Measurements from ENCODE around the gene ANKS1B. TPM values are rescaled to one million over a fixed set of nuclear protein-coding genes. Genes with fewer than 3 reads are reported as not detected.
"Not testable (repeated sequence)": the region's sequence is repeated elsewhere in the genome, so short reads cannot be mapped to it uniquely, and the experiment has no call there.

ANKS1B gene
- polyA plus RNA-seq, 6 donors from 2014 or later, result not detected

DNA sequence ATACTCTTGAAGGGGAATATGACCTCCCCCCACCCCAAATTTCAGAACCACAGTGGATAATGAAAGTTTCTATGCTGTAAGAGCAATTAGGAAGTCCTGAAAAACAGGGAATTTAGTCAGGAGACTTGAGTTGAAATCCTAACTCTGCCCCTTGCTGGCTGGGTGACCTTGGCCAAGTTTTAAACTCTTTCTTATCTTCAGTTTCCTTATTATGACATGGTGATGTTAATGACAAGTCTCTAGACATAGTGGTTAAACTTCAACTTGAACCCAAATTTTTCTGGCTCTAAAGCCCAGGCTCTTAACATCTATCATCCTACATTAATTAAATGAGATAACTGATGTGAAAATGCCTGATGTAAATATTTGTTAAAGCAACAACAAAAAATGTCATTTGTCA, 1013.8 kb downstream of the ANKS1B start:
- Mint-ChIP-seq H3K9me3 (peaks cover 0 to 5% (median 2%) of the 10 kb centered on the region in 7 donors), H3K27me3 (peaks cover 0 to 14% (median 5%) of the 10 kb centered on the region in 3 donors), H3K4me1 (no peaks in the 10 kb centered on the region), H3K4me3 (no peak overlapping the region), H3K27ac (no peak overlapping the region), H3K36me3 (no peaks in the 10 kb centered on the region)
- ATAC-seq (ENCODE audit: low read depth in 2 of 2) (no peak), DNase-seq (no peak)

GRCh38 chr12:98970210-98970609, 1014.5 kb downstream of the ANKS1B start:
- Mint-ChIP-seq H3K36me3 (no peaks in the 10 kb centered on the region), H3K27me3 (peaks cover 0 to 14% (median 5%) of the 10 kb centered on the region in 3 donors), H3K27ac (no peak overlapping the region), H3K9me3 (peaks cover 0 to 5% (median 2%) of the 10 kb centered on the region in 7 donors), H3K4me3 (no peak overlapping the region), H3K4me1 (no peaks in the 10 kb centered on the region)
- no peak for ATAC-seq (ENCODE audit: low read depth in 2 of 2)
- no peak for DNase-seq

GRCh38 chr12:98968896-98969295, 1015.8 kb downstream of the ANKS1B start:
- H3K36me3 Mint-ChIP-seq, result no peaks in the 10 kb centered on the region
- no peak overlapping the region for H3K27ac Mint-ChIP-seq
- H3K27me3 Mint-ChIP-seq, result peaks cover 0 to 14% (median 5%) of the 10 kb centered on the region in 3 donors
- ATAC-seq (ENCODE audit: low read depth in 2 of 2), result no peak
- no peak overlapping the region for H3K4me3 Mint-ChIP-seq
- H3K9me3 Mint-ChIP-seq, result peaks cover 0 to 5% (median 3%) of the 10 kb centered on the region in 7 donors
- DNase-seq, result no peak
- H3K4me1 Mint-ChIP-seq, result no peaks in the 10 kb centered on the region

DNA sequence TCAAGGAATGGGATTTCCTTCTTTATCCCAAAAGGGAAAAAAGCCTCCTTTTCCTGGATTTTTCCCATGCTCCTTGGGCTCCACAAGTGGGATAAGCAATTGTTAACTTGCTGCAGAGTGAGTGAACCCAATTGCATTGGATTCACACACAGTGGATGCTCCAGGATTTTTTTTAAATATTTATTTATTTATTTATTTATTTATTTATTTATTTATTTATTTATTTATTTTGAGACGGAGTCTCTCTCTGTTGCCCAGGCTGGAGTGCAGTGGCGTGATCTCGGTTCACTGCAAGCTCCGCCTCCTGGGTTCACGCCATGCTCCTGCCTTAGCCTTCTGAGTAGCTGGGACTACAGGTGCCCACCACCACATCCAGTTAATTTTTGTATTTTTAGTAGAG, 1027.6 kb downstream of the ANKS1B start:
- not testable (repeated sequence) for DNase-seq; H3K4me3 Mint-ChIP-seq; H3K27ac Mint-ChIP-seq; H3K4me1 Mint-ChIP-seq; ATAC-seq (ENCODE audit: low read depth in 2 of 2)
- H3K9me3 Mint-ChIP-seq, result peaks cover 2 to 27% (median 16%) of the 10 kb centered on the region in 7 donors
- peaks cover 10 to 39% (median 17%) of the 10 kb centered on the region in 3 donors for H3K27me3 Mint-ChIP-seq
- peaks cover 0 to 14% of the 10 kb centered on the region in 2 donors for H3K36me3 Mint-ChIP-seq

- H3K4me1 Mint-ChIP-seq, result no peaks in the 10 kb centered on the region
- H3K27ac Mint-ChIP-seq, result no peak overlapping the region
- no peak for DNase-seq
- ATAC-seq (ENCODE audit: low read depth in 2 of 2), result no peak
- H3K9me3 Mint-ChIP-seq, result peaks cover 2 to 14% (median 3%) of the 10 kb centered on the region in 7 donors
- H3K4me3 Mint-ChIP-seq, result no peak overlapping the region
- H3K36me3 Mint-ChIP-seq, result peaks cover 0 to 6% of the 10 kb centered on the region in 2 donors
- peaks cover 10 to 39% (median 17%) of the 10 kb centered on the region in 3 donors for H3K27me3 Mint-ChIP-seq
Measured at GRCh38 chr12:98955284-98955683, 1029.5 kb downstream of the ANKS1B start.

DNA sequence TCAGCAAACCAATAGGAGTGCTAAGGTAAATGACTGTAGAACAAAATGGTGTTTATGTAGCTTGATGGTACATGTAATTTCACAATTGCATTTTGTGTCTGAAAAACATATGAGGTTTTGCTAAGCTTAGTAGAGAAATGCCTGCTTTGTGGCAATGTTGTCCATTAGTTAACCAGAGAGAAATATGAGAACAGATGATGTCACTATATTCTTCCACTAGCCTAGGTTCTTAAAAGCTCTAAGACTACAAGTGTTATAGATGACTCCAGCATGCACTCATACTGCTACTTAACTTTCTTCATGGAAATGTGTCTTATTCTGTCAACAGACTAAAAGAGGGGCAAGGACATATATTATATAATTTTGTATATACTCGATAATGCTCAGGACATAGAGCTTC, 1030.2 kb downstream of the ANKS1B start:
- Mint-ChIP-seq H3K4me3 (no peak overlapping the region), H3K27ac (no peak overlapping the region), H3K4me1 (no peaks in the 10 kb centered on the region), H3K9me3 (peaks cover 0 to 10% (median 1%) of the 10 kb centered on the region in 7 donors), H3K27me3 (peaks cover 10 to 38% (median 17%) of the 10 kb centered on the region in 3 donors), H3K36me3 (no peaks in the 10 kb centered on the region)
- DNase-seq (no peak), ATAC-seq (ENCODE audit: low read depth in 2 of 2) (no peak)

DNA sequence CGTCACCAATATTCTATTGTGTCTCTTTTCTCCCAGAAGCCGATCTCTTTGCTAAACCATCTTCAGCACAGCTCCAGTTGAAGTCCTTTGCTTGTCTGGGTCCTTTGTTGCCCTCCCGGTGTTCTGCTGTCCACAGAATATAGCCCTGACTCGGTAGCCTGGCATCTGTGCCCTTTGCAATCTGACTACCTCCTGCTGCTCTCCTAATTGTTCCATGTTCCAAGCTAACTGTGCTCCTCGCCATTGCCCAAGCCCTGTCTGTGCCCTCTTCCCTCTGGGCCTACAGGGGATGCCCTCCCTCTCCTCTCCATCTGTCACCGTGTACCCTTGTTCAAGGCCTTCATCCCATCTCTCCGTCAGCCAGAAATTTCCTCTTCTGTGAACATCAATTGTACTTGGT, 1033.3 kb downstream of the ANKS1B start:
- H3K36me3 Mint-ChIP-seq, result no peaks in the 10 kb centered on the region
- no peak overlapping the region for H3K4me3 Mint-ChIP-seq
- no peak overlapping the region for H3K27ac Mint-ChIP-seq
- DNase-seq (no peak), ATAC-seq (ENCODE audit: low read depth in 2 of 2) (no peak)
- peaks cover 10 to 34% (median 14%) of the 10 kb centered on the region in 3 donors for H3K27me3 Mint-ChIP-seq
- peaks cover 0 to 10% (median 0%) of the 10 kb centered on the region in 7 donors for H3K9me3 Mint-ChIP-seq
- no peaks in the 10 kb centered on the region for H3K4me1 Mint-ChIP-seq

DNA sequence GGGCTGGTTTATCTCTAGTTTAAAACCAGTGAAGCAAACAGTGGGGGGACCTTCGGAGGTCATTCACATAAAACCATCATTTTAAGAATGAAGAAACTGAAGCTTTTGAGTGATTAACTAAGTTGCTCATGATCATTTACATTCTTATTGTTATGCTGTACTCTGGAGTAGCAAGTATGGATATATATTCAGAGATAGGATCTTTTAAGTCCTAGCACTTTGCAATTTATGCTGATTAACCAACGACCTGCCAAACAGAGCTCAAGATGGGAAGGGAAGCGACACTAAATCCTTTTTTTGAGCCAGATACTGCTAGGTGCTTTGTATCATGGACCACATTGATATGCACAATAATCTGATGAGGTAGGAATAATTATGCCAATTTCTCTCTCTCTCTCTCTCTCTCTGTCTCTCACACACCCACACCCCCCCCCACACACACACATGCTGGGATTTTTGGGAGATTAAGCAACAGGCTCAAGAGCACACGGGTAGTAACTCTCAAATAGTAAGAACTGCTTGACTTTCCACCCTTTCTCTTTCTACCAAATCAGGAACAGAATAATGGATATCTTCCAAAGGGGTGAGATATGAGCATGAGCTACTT, 1036.3 kb downstream of the ANKS1B start:
- no peak for ATAC-seq (ENCODE audit: low read depth in 2 of 2)
- no peak for DNase-seq
- Mint-ChIP-seq H3K36me3 (no peaks in the 10 kb centered on the region), H3K27me3 (peaks cover 4 to 11% (median 6%) of the 10 kb centered on the region in 3 donors), H3K4me1 (no peaks in the 10 kb centered on the region), H3K27ac (no peak overlapping the region), H3K9me3 (peaks cover 0 to 3% (median under 1%) of the 10 kb centered on the region in 7 donors), H3K4me3 (no peak overlapping the region)

- H3K4me3 Mint-ChIP-seq, result no peak overlapping the region
- peaks cover 0 to 3% (median 0%) of the 10 kb centered on the region in 7 donors for H3K9me3 Mint-ChIP-seq
- no peak for ATAC-seq (ENCODE audit: low read depth in 2 of 2)
- H3K36me3 Mint-ChIP-seq, result no peaks in the 10 kb centered on the region
- no peaks in the 10 kb centered on the region for H3K4me1 Mint-ChIP-seq
- peaks cover 0 to 8% (median 6%) of the 10 kb centered on the region in 3 donors for H3K27me3 Mint-ChIP-seq
- H3K27ac Mint-ChIP-seq, result no peak overlapping the region
- no peak for DNase-seq
Measured at GRCh38 chr12:98945864-98946263, 1038.9 kb downstream of the ANKS1B start.

GRCh38 chr12:98939926-98940325, 1044.8 kb downstream of the ANKS1B start:
- no peaks in the 10 kb centered on the region for H3K36me3 Mint-ChIP-seq
- H3K4me3 Mint-ChIP-seq, result no peak overlapping the region
- peaks cover 0 to 5% (median 0%) of the 10 kb centered on the region in 7 donors for H3K9me3 Mint-ChIP-seq
- no peak for ATAC-seq (ENCODE audit: low read depth in 2 of 2)
- H3K27ac Mint-ChIP-seq, result no peak overlapping the region
- H3K4me1 Mint-ChIP-seq, result no peaks in the 10 kb centered on the region
- peaks cover 8 to 20% (median 13%) of the 10 kb centered on the region in 3 donors for H3K27me3 Mint-ChIP-seq
- no peak for DNase-seq

GRCh38 chr12:98939350-98939749, 1045.4 kb downstream of the ANKS1B start:
- peaks cover 8 to 20% (median 13%) of the 10 kb centered on the region in 3 donors for H3K27me3 Mint-ChIP-seq
- DNase-seq (no peak), ATAC-seq (ENCODE audit: low read depth in 2 of 2) (no peak)
- H3K4me3 Mint-ChIP-seq, result no peak overlapping the region
- H3K27ac Mint-ChIP-seq, result no peak overlapping the region
- H3K36me3 Mint-ChIP-seq, result no peaks in the 10 kb centered on the region
- no peaks in the 10 kb centered on the region for H3K4me1 Mint-ChIP-seq
- H3K9me3 Mint-ChIP-seq, result peaks cover 0 to 5% (median 0%) of the 10 kb centered on the region in 7 donors

- H3K4me3 Mint-ChIP-seq, result no peak overlapping the region
- H3K36me3 Mint-ChIP-seq, result no peaks in the 10 kb centered on the region
- peaks cover 0 to 5% (median 0%) of the 10 kb centered on the region in 7 donors for H3K9me3 Mint-ChIP-seq
- no peak for ATAC-seq (ENCODE audit: low read depth in 2 of 2)
- H3K4me1 Mint-ChIP-seq, result no peaks in the 10 kb centered on the region
- H3K27me3 Mint-ChIP-seq, result peaks cover 8 to 15% (median 13%) of the 10 kb centered on the region in 3 donors
- DNase-seq, result no peak
- H3K27ac Mint-ChIP-seq, result no peak overlapping the region
Measured at GRCh38 chr12:98935847-98936246, 1048.9 kb downstream of the ANKS1B start.

- Mint-ChIP-seq H3K4me1 (no peaks in the 10 kb centered on the region), H3K27ac (no peak overlapping the region), H3K4me3 (no peak overlapping the region), H3K36me3 (peaks cover 0 to 10% of the 10 kb centered on the region in 2 donors), H3K27me3 (peaks cover 22 to 23% (median 22%) of the 10 kb centered on the region in 3 donors), H3K9me3 (peaks cover 3 to 22% (median 5%) of the 10 kb centered on the region in 7 donors)
- no peak for ATAC-seq (ENCODE audit: low read depth in 2 of 2)
- DNase-seq, result no peak
Measured at GRCh38 chr12:98922871-98923270, 1061.9 kb downstream of the ANKS1B start.

DNA sequence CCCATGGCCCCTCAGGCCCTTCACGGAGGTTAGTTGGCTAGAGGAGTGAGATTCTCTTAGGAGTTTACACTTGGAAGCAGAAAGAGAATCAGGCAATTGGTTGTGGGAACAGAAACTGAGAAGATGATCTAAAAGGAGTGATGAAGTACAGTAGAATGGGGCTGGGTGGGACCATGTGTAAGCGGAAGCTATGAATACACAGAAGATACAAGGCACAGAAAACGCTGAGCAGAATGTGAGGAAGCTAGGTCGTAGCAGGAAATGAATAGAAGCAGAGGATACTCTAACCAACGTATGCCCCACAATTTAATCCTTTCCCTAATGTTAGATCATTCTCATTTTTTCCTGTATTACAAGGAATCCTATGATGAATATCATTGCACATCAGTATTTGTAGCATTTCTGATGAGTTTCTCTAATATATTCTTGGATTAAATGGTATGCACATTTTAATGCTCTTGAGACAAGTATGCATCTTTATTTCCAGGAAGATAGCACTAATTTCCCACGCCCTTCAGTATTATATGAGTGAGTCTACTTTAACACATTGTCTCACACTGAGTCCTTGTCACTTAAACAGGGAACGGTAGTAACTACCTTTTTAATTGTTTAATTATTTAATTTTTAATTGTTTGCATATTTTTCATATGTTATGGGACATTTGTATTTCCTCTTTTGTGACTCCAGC, 1066.4 kb downstream of the ANKS1B start:
- Mint-ChIP-seq H3K27me3 (peaks cover 4 to 16% (median 5%) of the 10 kb centered on the region in 3 donors), H3K9me3 (peaks cover 0 to 11% (median 2%) of the 10 kb centered on the region in 7 donors), H3K4me1 (no peaks in the 10 kb centered on the region), H3K4me3 (no peak overlapping the region), H3K27ac (no peak overlapping the region), H3K36me3 (no peaks in the 10 kb centered on the region)
- ATAC-seq (ENCODE audit: low read depth in 2 of 2) (no peak), DNase-seq (no peak)

All from naive B cell (primary cell).